Epithelial cell of esophagus (primary cell): ENCODE data around the gene PRRT3.
A peak's percentile ranks its signal among the peaks of the same experiment; 100 is the strongest.

ENCODE experiments used
- DNase-seq: peaks from one replicate; pipeline ENCODE4 v3.0.0; 2010; ENCODE audit warnings: low read depth
- H3K4me3 ChIP-seq: 2 replicates; pipeline ENCODE4 v1.5.1; 2011; ENCODE audit warnings: mild to moderate bottlenecking, low read length, control low read depth
- CTCF ChIP-seq: IDR thresholded peaks from 2 replicates; pipeline ENCODE4 v1.5.1; 2011; ENCODE audit warnings: low read depth, mild to moderate bottlenecking, low read length, control low read depth, inconsistent platforms; ENCODE audit not compliant: insufficient read depth; ENCODE audit errors: missing control alignments

PRRT3 gene

DNA sequence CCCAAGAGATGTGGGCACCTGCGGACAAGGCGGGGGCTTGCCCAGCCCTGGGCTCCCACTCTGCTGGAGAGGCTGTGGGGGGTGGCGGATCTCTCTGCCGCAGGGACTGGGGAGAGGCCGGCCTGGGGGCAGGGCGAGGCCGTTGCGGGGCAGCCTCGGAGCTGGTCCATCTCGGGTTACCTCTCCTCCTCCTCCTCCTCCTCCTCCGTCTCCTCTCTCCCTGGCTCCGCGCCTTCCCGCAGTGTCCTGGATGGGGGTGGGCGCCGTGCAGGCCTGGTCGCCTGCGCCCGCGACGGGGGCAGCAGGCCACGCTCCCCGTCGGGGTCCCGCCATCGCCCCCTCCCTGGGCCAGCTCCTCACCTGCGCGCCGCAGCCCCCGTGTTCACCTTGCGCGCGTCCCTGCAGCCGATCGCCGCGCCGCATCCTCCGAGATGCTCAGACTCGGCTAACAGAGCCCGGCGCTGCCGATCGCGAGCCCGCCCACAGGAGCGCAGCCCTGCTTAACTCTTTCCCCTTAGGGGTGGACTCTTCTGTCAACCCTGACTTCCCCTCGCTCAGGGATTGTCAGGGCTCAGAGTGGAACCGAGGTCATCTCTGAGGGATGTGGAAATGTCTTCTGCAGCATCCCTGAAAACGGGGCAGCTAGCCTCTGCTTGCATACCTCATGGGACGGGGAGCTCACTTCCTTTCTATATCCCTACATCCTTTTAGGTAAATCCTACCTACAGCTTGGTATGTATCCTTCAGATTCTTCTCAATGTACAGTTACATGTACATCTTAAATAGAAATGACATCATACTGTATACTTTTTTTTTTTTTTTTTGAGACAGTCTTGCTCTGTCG, at the start of gene PRRT3:
PRRT3 (minus strand) TSS at position 447 of the 844 bp plus-strand sequence. CDS start 2,293 bp downstream, outside the sequence.
- peak within 1 kb of the TSS; percentile 42 for H3K4me3 ChIP-seq
- no peak for TF ChIP-seq CTCF
- peak; percentile 48 for DNase-seq

DNA sequence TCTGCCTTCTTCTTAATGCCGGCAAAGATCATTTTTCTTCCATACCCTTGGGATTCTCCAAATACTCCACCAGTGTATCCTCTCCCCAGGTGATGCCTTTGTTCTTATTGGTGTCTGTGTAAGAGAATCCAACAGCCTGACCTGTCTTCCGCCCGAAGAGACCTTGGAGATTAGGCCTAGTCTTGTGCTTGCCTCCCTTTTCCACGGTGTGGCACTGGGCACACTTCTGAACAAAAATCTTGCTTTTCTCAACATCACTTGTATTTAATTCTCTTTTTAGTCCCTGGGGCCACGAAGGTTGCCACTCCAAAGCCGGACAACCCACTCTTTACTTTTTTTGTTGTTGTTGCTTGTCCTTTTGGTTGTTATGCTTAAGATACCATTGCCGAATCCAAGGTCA, 48.5 kb upstream of the PRRT3 start:
- TF ChIP-seq CTCF, result no peak
- H3K4me3 ChIP-seq, result no peak overlapping the region
- DNase-seq, result no peak

- no peak for TF ChIP-seq CTCF
- no peak overlapping the region for H3K4me3 ChIP-seq
- peak; percentile 58 for DNase-seq
Measured at GRCh38 chr3:9994086-9994844, 42.1 kb upstream of the PRRT3 start.

DNA sequence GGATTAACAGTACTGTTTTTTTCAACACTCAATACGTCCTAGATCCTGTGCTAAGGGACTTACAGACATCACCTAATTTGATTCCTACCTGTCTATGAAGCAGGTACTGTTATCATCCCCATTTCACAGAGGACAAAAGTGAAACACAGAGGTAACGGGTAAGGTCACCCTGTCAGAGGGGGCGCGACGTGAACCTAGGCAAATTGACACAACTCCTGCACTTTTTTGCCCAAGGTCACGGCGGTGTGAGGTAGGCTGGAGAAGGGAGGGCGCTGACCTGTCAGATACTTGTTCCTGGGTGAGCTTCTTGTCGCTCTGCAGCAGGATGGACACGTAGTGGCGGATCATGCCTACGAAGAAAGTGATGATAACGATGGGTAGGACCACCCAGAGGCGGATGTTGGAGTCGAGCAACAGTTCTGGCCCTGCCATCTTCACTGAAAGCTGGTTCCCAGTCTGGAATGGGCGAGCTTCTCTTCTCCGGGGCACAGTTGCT, 34.1 kb upstream of the PRRT3 start:
- DNase-seq, result peak; percentile 26

DNA sequence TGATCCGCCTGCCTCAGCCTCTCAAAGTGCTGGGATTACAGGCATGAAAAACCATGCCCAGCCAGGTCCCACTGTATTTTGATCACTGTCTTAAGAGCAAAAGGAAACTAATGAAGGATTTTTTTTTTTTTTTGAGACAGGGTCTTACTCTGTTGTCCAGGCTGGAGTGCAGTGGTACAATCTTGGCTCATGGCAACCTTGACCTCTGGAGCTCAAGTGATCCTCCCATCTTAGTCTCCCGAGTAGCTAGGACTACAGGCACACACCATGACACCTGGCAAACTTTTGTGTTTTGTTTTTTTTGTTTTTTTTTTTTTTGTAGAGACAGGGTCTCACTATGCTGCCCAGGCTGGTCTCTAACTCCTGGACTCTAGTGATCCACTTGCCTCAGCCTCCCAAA, 28.0 kb upstream of the PRRT3 start:
- DNase-seq, result no peak
- TF ChIP-seq CTCF, result no peak
- no peak overlapping the region for H3K4me3 ChIP-seq

More for the DNA sequence above, 34.1 kb upstream of the PRRT3 start:
- TF ChIP-seq CTCF, result no peak
- H3K4me3 ChIP-seq, result peak overlapping the region; percentile 93

- no peak overlapping the region for H3K4me3 ChIP-seq
- no peak for TF ChIP-seq CTCF
- DNase-seq, result no peak
Measured at GRCh38 chr3:9978710-9979305, 26.6 kb upstream of the PRRT3 start.
